Parathyroid adenoma (tissue), 2 donors: ENCODE measurements around the gene CFAP45.

Experiments used
- H2AFZ ChIP-seq: fragments of 300-600 bp; sonication (generic); one replicate; pipeline ENCODE4 v1.7.0; 2017; ENCODE audit warnings: antibody characterized with exemption, mild to moderate bottlenecking
- H3K27ac ChIP-seq: fragments of 300-600 bp; sonication (generic); one replicate; pipeline ENCODE4 v1.7.0; 2017
- H3K27me3 ChIP-seq: fragments of 300-600 bp; sonication (generic); one replicate; pipeline ENCODE4 v1.7.0; 2017; ENCODE audit warnings: low read length; ENCODE audit not compliant: control insufficient read depth, insufficient read depth
- H3K36me3 ChIP-seq: fragments of 300-600 bp; sonication (generic); one replicate; pipeline ENCODE4 v1.7.0; 2017; ENCODE audit warnings: low read length; ENCODE audit not compliant: control insufficient read depth, insufficient read depth
- H3K4me1 ChIP-seq: fragments of 300-600 bp; sonication (generic); one replicate; pipeline ENCODE4 v1.7.0; 2017; ENCODE audit warnings: control low read depth
- H3K4me2 ChIP-seq: fragments of 300-600 bp; sonication (generic); one replicate; pipeline ENCODE4 v1.7.0; 2017; ENCODE audit warnings: low read length
- H3K4me3 ChIP-seq: fragments of 300-600 bp; sonication (generic); one replicate; pipeline ENCODE4 v1.7.0; 2017; ENCODE audit warnings: low read depth, low read length
- H3K79me2 ChIP-seq: fragments of 300-600 bp; sonication (generic); one replicate; pipeline ENCODE4 v1.7.0; 2017; ENCODE audit warnings: control low read depth
- H3K9ac ChIP-seq: fragments of 300-600 bp; sonication (generic); one replicate; pipeline ENCODE4 v1.7.0; 2017; ENCODE audit warnings: mild to moderate bottlenecking
- H3K9me3 ChIP-seq: fragments of 300-600 bp; sonication (generic); one replicate; pipeline ENCODE4 v1.7.0; 2017; ENCODE audit warnings: low read length; ENCODE audit not compliant: control insufficient read depth
- TF ChIP-seq, protein P1 (sequence below): fragments of 300-600 bp; sonication (generic); IDR thresholded peaks from one replicate; pipeline ENCODE4 v1.7.0; 2017; ENCODE audit warnings: antibody characterized with exemption, mild to moderate bottlenecking
- donor health status: primary hyperparathyroidism.

CFAP45 gene

DNA sequence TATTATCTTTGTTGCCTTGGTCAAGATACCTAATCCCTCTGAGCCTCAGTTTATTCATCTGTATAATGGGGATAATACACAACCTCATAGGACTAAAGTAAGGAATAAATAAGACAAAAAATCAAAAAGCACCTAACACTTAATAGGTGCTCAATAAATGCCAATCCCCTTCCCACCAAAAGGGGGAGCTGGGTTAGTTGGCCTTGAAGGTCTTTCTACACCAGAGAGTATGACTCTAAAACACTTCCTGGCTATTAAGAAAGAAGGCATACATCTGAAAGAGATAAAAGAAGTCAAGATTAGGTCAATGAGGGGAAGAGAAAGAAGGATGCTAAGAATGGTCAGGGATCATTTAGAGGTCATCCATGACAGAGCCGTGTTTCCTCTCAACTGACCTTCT is 48.6 kb downstream of the CFAP45 start:
- peaks cover 2% of the 10 kb centered on the region for H3K4me1 ChIP-seq
- H3K36me3 ChIP-seq, result no peaks in the 10 kb centered on the region
- no peaks in the 10 kb centered on the region for H3K27me3 ChIP-seq
- no peaks in the 10 kb centered on the region for H3K79me2 ChIP-seq
- TF ChIP-seq, protein P1, sequence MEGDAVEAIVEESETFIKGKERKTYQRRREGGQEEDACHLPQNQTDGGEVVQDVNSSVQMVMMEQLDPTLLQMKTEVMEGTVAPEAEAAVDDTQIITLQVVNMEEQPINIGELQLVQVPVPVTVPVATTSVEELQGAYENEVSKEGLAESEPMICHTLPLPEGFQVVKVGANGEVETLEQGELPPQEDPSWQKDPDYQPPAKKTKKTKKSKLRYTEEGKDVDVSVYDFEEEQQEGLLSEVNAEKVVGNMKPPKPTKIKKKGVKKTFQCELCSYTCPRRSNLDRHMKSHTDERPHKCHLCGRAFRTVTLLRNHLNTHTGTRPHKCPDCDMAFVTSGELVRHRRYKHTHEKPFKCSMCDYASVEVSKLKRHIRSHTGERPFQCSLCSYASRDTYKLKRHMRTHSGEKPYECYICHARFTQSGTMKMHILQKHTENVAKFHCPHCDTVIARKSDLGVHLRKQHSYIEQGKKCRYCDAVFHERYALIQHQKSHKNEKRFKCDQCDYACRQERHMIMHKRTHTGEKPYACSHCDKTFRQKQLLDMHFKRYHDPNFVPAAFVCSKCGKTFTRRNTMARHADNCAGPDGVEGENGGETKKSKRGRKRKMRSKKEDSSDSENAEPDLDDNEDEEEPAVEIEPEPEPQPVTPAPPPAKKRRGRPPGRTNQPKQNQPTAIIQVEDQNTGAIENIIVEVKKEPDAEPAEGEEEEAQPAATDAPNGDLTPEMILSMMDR, result no peak
- H2AFZ ChIP-seq, result no peak overlapping the region
- H3K4me3 ChIP-seq, result no peak overlapping the region
- H3K9ac ChIP-seq, result no peak overlapping the region
- H3K9me3 ChIP-seq, result no peaks in the 10 kb centered on the region
- no peak overlapping the region for H3K4me2 ChIP-seq
- H3K27ac ChIP-seq, result no peak overlapping the region

DNA sequence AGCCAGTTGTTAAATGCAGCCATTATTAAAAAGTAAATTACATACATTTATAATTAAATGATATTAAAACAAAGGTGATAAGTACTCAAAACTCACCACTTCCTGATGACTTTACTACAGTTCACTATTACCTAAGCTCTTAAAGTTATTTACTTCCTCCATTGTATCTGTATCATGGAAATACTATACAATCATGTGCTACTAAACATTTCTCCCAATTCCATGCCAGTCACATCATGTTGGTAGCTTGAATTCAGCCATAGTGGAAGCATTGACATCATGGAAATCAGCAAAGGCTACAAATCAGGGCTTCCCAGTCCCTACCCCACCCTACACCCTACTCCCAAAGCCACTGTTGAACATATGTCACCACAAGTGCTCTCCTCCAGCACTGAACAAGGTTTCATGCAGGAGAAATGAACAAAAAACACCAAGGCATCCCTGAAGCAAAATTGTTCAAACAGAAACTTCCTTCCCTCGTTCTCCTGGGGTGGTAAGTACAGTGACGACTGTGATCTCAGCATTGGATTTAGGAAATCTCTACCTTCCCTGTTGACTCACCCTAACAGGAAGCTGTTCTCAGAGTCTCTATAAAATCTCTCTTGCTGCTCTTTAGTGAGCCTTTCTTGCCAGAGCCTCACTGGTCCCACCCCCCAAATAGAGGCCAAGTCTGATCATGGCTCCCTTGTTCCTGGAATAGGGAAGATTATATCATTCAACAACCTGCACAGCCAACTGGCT is 50.2 kb downstream of the CFAP45 start:
- Histone ChIP-seq H3K36me3 (no peaks in the 10 kb centered on the region), H2AFZ (no peak overlapping the region), H3K9ac (no peak overlapping the region), H3K9me3 (no peaks in the 10 kb centered on the region), H3K4me2 (no peak overlapping the region), H3K27ac (no peak overlapping the region), H3K4me3 (no peak overlapping the region), H3K27me3 (no peaks in the 10 kb centered on the region), H3K79me2 (no peaks in the 10 kb centered on the region), H3K4me1 (peaks cover 2% of the 10 kb centered on the region)
- TF ChIP-seq, protein P1, result no peak

DNA sequence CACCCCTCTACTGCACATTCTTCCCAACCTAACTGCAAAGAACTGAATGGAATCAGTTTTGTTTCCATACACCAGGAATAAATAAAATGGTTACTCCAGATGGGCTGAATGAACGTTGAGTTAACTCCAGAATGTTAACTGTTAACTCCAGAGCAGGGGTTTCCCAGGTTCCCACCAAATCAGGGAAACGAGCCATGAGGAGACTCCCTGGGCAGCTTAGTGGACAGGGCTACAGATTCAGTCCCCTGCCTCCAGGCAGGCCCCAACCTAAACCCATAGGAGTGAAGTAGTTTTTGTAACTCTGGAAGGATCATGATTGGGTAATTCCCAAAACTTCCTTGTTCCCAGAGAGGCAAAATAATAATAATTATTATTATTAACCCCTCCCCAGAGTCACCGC is 51.6 kb downstream of the CFAP45 start:
- Histone ChIP-seq H3K36me3 (no peaks in the 10 kb centered on the region), H2AFZ (no peak overlapping the region), H3K9me3 (no peaks in the 10 kb centered on the region), H3K4me1 (peaks cover 2% of the 10 kb centered on the region), H3K9ac (no peak overlapping the region), H3K4me2 (no peak overlapping the region), H3K79me2 (no peaks in the 10 kb centered on the region), H3K4me3 (no peak overlapping the region), H3K27me3 (no peaks in the 10 kb centered on the region), H3K27ac (no peak overlapping the region)
- TF ChIP-seq, protein P1, result no peak

DNA sequence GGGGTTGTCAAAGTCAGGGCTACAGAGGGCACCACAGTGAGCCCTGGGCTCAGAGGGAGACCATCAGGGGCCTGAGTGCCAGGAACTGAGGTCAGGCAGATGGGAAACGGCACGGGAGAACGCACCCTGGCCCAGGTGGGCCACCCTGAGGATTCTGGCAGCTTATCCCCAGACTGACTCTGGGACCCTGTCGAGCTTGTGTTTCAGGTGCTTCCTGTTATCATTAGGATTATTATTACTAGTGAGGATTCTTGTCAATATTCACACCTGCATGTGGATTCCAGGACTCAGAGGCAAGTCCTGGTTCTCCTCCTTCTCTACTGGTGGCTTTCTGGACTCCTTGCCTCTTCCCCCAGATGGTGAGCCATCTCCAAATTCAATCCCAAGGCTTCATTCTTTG is 52.7 kb downstream of the CFAP45 start:
- no peaks in the 10 kb centered on the region for H3K79me2 ChIP-seq
- no peaks in the 10 kb centered on the region for H3K9me3 ChIP-seq
- no peak overlapping the region for H3K27ac ChIP-seq
- no peak overlapping the region for H3K9ac ChIP-seq
- no peak overlapping the region for H3K4me2 ChIP-seq
- H3K36me3 ChIP-seq, result no peaks in the 10 kb centered on the region
- H3K4me1 ChIP-seq, result no peaks in the 10 kb centered on the region
- TF ChIP-seq, protein P1, result no peak
- H3K4me3 ChIP-seq, result no peak overlapping the region
- no peaks in the 10 kb centered on the region for H3K27me3 ChIP-seq
- no peak overlapping the region for H2AFZ ChIP-seq
